Measurements from ENCODE around the gene KCNH8. TPM values are rescaled to one million over a fixed set of nuclear protein-coding genes. Genes with fewer than 3 reads are reported as not detected.

KCNH8 gene
- total RNA-seq, 1 donor from 2014 or later = 2.3 TPM

DNA sequence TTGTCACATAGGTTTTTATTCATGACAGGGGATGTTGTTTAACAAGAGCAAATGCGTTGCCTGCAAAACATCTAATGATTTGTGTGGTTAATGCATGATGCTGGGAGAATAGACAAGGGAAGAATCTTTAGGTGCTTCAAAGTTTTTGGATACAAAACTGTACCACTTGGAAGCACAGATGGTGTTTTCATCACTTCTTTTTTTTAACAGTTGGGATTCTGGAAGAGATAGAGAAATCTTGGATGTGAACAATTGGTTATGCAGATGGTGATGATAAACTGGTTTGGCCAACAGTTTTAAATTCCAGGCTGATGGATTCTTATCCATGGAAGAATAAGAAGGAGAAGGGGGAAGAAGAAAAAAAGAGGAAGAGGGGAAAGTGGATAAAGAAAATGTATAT lies 379.4 kb downstream of the KCNH8 start:
- no peak for DNase-seq (ENCODE audit: low spot score)
- Histone ChIP-seq H3F3A (ENCODE audit: low read depth) (no peaks in the 10 kb centered on the region), H3K27ac (no peak overlapping the region), H3K4me2 (no peak overlapping the region), H3K9me3 (ENCODE audit: low read depth) (no peaks in the 10 kb centered on the region), H3K79me2 (ENCODE audit: low read depth) (no peaks in the 10 kb centered on the region), H3K9ac (no peak overlapping the region), H2AFZ (replicated peaks) (no peak overlapping the region), H3K4me1 (no peaks in the 10 kb centered on the region), H4K20me1 (ENCODE audit: low read depth) (no peaks in the 10 kb centered on the region), H3K27me3 (no peaks in the 10 kb centered on the region), H3K36me3 (no peaks in the 10 kb centered on the region), H3K4me3 (no peak overlapping the region)
- no peaks in the 10 kb centered on the region for H3K27me3 Mint-ChIP-seq (ENCODE audit: insufficient read depth, low read depth)
- H3K27ac Mint-ChIP-seq = no peak overlapping the region
- H3K4me1 Mint-ChIP-seq = peaks cover 5% of the 10 kb centered on the region
- H3K36me3 Mint-ChIP-seq = no peaks in the 10 kb centered on the region
- no peak overlapping the region for H3K4me3 Mint-ChIP-seq
- no peaks in the 10 kb centered on the region for H3K9me3 Mint-ChIP-seq
- TF ChIP-seq, protein P1, sequence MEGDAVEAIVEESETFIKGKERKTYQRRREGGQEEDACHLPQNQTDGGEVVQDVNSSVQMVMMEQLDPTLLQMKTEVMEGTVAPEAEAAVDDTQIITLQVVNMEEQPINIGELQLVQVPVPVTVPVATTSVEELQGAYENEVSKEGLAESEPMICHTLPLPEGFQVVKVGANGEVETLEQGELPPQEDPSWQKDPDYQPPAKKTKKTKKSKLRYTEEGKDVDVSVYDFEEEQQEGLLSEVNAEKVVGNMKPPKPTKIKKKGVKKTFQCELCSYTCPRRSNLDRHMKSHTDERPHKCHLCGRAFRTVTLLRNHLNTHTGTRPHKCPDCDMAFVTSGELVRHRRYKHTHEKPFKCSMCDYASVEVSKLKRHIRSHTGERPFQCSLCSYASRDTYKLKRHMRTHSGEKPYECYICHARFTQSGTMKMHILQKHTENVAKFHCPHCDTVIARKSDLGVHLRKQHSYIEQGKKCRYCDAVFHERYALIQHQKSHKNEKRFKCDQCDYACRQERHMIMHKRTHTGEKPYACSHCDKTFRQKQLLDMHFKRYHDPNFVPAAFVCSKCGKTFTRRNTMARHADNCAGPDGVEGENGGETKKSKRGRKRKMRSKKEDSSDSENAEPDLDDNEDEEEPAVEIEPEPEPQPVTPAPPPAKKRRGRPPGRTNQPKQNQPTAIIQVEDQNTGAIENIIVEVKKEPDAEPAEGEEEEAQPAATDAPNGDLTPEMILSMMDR (IDR thresholded peaks at IDR 0.05) = no peak
- TF ChIP-seq EZH2phosphoT487 (IDR thresholded peaks at IDR 0.05) (no peak), EZH2 (IDR thresholded peaks at IDR 0.05) (no peak)

DNA sequence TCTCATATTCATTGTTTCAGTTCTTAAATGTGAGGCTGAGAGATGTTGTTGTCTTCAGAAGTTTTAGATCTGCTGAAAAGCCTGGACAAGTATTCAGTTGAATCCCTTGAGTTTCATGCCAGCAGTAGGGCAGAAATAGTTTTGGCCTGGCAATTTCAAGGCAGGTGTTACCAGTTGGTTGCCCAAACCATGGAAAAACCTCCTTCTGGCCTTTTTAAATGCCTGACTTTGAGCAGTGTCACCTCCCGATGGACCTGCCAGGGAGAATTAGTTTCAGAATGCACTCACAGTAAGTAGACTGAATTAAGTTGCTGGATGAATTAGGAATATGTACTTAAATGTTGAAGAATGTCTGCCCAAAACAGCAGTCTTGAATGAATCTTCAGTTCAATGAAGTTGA lies 383.1 kb downstream of the KCNH8 start:
- Mint-ChIP-seq H3K27me3 (ENCODE audit: insufficient read depth, low read depth) (no peaks in the 10 kb centered on the region), H3K9me3 (no peaks in the 10 kb centered on the region), H3K4me3 (no peak overlapping the region), H3K27ac (no peak overlapping the region), H3K36me3 (peaks cover 3% of the 10 kb centered on the region), H3K4me1 (peaks cover 6% of the 10 kb centered on the region)
- no peaks in the 10 kb centered on the region for H3K4me1 ChIP-seq
- no peak for DNase-seq (ENCODE audit: low spot score)
- H3K9ac ChIP-seq = no peak overlapping the region
- no peaks in the 10 kb centered on the region for H4K20me1 ChIP-seq (ENCODE audit: low read depth)
- H3K4me2 ChIP-seq = no peak overlapping the region
- no peaks in the 10 kb centered on the region for H3F3A ChIP-seq (ENCODE audit: low read depth)
- TF ChIP-seq EZH2phosphoT487 (IDR thresholded peaks at IDR 0.05) (no peak), EZH2 (IDR thresholded peaks at IDR 0.05) (no peak)
- TF ChIP-seq, protein P1 (IDR thresholded peaks at IDR 0.05) = no peak
- H3K27ac ChIP-seq = no peak overlapping the region
- H3K27me3 ChIP-seq = no peaks in the 10 kb centered on the region
- H3K9me3 ChIP-seq (ENCODE audit: low read depth) = no peaks in the 10 kb centered on the region
- no peaks in the 10 kb centered on the region for H3K79me2 ChIP-seq (ENCODE audit: low read depth)
- no peaks in the 10 kb centered on the region for H3K36me3 ChIP-seq
- H3K4me3 ChIP-seq = no peak overlapping the region
- no peak overlapping the region for H2AFZ ChIP-seq (replicated peaks)

DNA sequence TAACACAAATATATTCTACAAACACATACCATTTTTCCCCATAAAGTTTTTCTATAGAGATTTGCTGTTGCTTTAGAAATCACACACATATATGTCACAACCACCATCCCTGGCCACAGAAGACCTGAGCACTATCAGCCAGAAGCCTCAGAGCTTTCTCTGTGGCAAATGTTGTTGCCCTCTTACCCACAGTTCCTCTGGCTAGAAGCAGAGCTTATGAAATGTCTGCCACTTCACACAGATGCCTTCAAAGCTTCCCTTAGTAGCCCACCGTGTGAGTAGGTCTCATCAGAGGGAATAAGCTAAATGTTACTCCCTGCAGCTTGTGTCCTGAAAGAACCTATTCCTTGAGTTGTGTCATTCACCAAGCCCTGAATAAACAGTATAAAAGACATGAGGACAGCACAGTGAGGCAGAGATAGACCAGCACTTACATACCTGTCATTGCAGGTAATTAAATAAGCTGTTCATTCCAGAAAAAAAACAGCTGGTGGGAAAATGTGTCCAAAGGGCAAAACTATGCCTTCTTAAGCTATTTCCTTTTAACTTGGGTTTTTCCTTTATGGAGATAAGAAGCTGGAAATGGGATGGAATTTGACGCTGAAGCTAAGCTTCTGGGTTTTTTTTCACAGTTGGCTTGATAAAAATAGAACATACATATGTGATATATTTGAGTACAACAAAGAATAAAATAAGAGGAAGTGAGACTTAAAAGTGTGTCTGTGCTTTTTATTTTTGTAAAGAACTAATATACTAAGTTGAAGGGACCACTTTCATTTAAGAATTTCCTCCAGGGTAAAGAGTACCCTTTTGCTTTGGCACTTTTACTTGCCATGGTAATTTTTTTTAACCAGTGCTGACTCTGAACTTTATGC lies 391.4 kb downstream of the KCNH8 start:
- peaks cover 3% of the 10 kb centered on the region for H3K9me3 Mint-ChIP-seq
- H3K9ac ChIP-seq = no peak overlapping the region
- TF ChIP-seq EZH2 (IDR thresholded peaks at IDR 0.05) = no peak
- no peak for TF ChIP-seq EZH2phosphoT487 (IDR thresholded peaks at IDR 0.05)
- TF ChIP-seq, protein P1 (IDR thresholded peaks at IDR 0.05) = no peak

More for the DNA sequence above, 391.4 kb downstream of the KCNH8 start:
- no peak overlapping the region for H3K4me3 Mint-ChIP-seq
- H3K4me1 ChIP-seq = no peaks in the 10 kb centered on the region
- no peaks in the 10 kb centered on the region for H4K20me1 ChIP-seq (ENCODE audit: low read depth)
- DNase-seq (ENCODE audit: low spot score) = no peak
- H3K9me3 ChIP-seq (ENCODE audit: low read depth) = no peaks in the 10 kb centered on the region
- no peaks in the 10 kb centered on the region for H3K27me3 Mint-ChIP-seq (ENCODE audit: insufficient read depth, low read depth)
- H3K36me3 Mint-ChIP-seq = no peaks in the 10 kb centered on the region
- H3K4me3 ChIP-seq = no peak overlapping the region
- no peaks in the 10 kb centered on the region for H3K4me1 Mint-ChIP-seq
- no peaks in the 10 kb centered on the region for H3K79me2 ChIP-seq (ENCODE audit: low read depth)
- H3K36me3 ChIP-seq = no peaks in the 10 kb centered on the region
- no peak overlapping the region for H3K27ac ChIP-seq
- no peaks in the 10 kb centered on the region for H3F3A ChIP-seq (ENCODE audit: low read depth)
- no peaks in the 10 kb centered on the region for H3K27me3 ChIP-seq
- no peak overlapping the region for H3K27ac Mint-ChIP-seq
- H2AFZ ChIP-seq (replicated peaks) = no peak overlapping the region
- no peak overlapping the region for H3K4me2 ChIP-seq
